ENCODE results near the gene SMC4. TPM values are rescaled to one million over a fixed set of nuclear protein-coding genes. Genes with fewer than 3 reads are reported as not detected.
"Not testable (repeated sequence)": the region's sequence is repeated elsewhere in the genome, so short reads cannot be mapped to it uniquely, and the experiment has no call there.

Gene SMC4
- 47.3 and 49.6 TPM in 2 replicates for total RNA-seq
- polyA plus RNA-seq: 55.4 and 59.7 TPM in 2 replicates

DNA sequence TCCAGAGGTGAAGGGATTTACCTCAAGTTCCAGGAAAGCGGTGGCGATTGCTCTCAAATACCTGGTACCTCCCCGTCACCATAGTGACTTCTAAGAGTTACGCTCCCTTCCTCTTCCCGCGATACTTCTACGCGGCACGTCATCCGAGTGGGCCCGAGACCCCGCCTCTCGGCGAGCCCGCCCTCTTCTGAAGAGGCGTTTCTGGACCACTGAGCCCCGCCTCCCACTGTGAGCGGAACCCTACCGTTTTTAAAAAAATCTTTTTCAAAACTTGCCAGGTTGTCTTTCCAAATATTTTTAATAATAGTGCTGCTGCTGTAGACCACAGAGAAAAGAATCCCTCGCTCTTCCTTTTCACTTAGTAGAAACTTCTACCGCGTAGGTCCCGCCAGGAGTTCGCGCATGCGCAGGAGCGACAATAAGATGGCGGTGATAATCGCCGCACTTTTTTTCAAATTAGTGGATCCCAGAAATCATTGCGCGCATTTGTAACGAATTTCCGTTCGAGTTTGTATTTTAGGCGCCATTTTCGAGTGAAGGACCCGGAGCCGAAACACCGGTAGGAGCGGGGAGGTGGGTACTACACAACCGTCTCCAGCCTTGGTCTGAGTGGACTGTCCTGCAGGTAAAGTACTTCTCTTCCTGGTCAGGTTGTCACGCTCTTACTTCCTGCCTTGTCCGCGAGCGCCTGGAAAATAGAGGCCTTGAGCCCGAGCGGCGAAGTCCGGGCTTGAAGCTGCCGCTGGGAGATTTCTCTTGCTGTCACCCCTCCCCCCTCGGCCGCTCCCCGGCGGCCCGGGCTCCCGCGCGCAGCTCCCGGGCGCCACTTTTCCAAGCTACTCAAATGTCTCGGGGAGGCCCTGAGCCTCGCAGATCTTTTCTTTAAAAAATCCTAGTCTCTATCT lies at the start of gene SMC4, which contains the start of gene IFT80:
SMC4 (plus strand) TSS at position 526 of the 905 bp plus-strand sequence. CDS start 1,177 bp downstream, outside the sequence.
IFT80 (minus strand) TSS at position 101 of the 905 bp plus-strand sequence. CDS start 14,625 bp downstream, outside the sequence.
- Histone ChIP-seq H3K4me3 (peak within 1 kb of the TSS; percentile 72), H2AFZ (peak within 1 kb of the TSS; percentile 50), H3K27ac (peak within 1 kb of the TSS; percentile 75), H3K9me3 (ENCODE audit: low read depth) (no peaks in the 10 kb centered on the region), H4K20me1 (ENCODE audit: insufficient read depth, poor library complexity, severe bottlenecking) (no peaks in the 10 kb centered on the region), H3K27me3 (no peaks in the 10 kb centered on the region), H3K9me2 (replicated peaks; ENCODE audit: insufficient read depth) (no peaks in the 10 kb centered on the region), H3K4me2 (peak within 1 kb of the TSS; percentile 85), H3K79me2 (peaks cover 74% of the 10 kb centered on the region), H3K36me3 (replicated peaks; ENCODE audit: insufficient read depth, low read depth) (no peaks in the 10 kb centered on the region), H3K4me1 (ENCODE audit: insufficient read depth) (peaks cover 6% of the 10 kb centered on the region)
- TF ChIP-seq EZH2phosphoT487 (IDR thresholded peaks at IDR 0.05; ENCODE audit: low read depth, severe bottlenecking, unreplicated experiment): no peak
- peak; percentile 98 for DNase-seq (ENCODE audit: low spot score)
- under 1% methylated on average over 63 of the region's 63 CpGs for WGBS (ENCODE audit: low lambda C conversion rate, missing lambda C conversion rate)

DNA sequence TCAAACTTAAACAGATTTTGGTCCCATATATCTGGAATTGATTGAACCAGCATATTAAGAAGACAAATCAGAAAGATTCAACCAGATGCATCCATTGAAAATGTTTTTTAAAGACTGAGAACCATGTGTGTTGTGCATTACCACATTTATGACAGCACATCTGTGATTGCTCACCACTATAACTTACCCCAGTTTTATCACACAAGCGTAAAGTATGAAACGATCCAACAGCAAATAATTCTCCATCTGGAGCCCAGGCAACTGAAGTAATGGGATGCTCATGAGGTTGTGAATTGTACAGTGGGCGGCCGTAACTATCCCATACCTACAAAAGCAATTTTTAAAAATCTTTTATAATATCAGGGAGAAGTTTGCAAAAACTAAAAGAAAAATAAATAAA lies 43.6 kb upstream of the SMC4 start:
- 88% methylated on average over 4 of the region's 4 CpGs for WGBS (ENCODE audit: low lambda C conversion rate, missing lambda C conversion rate)
- Histone ChIP-seq H2AFZ (no peak overlapping the region), H4K20me1 (ENCODE audit: insufficient read depth, poor library complexity, severe bottlenecking) (no peaks in the 10 kb centered on the region), H3K27ac (no peak overlapping the region), H3K9me2 (replicated peaks; ENCODE audit: insufficient read depth) (no peaks in the 10 kb centered on the region), H3K4me1 (ENCODE audit: insufficient read depth) (no peaks in the 10 kb centered on the region), H3K4me3 (no peak overlapping the region), H3K36me3 (replicated peaks; ENCODE audit: insufficient read depth, low read depth) (no peaks in the 10 kb centered on the region), H3K4me2 (no peak overlapping the region), H3K9me3 (ENCODE audit: low read depth) (no peaks in the 10 kb centered on the region), H3K27me3 (no peaks in the 10 kb centered on the region), H3K79me2 (no peaks in the 10 kb centered on the region)
- no peak for DNase-seq (ENCODE audit: low spot score)
- TF ChIP-seq EZH2phosphoT487 (IDR thresholded peaks at IDR 0.05; ENCODE audit: low read depth, severe bottlenecking, unreplicated experiment) (no peak), EZH2 (IDR thresholded peaks at IDR 0.05; ENCODE audit: borderline replicate concordance) (no peak)
- TF ChIP-seq, protein P1, sequence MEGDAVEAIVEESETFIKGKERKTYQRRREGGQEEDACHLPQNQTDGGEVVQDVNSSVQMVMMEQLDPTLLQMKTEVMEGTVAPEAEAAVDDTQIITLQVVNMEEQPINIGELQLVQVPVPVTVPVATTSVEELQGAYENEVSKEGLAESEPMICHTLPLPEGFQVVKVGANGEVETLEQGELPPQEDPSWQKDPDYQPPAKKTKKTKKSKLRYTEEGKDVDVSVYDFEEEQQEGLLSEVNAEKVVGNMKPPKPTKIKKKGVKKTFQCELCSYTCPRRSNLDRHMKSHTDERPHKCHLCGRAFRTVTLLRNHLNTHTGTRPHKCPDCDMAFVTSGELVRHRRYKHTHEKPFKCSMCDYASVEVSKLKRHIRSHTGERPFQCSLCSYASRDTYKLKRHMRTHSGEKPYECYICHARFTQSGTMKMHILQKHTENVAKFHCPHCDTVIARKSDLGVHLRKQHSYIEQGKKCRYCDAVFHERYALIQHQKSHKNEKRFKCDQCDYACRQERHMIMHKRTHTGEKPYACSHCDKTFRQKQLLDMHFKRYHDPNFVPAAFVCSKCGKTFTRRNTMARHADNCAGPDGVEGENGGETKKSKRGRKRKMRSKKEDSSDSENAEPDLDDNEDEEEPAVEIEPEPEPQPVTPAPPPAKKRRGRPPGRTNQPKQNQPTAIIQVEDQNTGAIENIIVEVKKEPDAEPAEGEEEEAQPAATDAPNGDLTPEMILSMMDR (IDR thresholded peaks at IDR 0.05; ENCODE audit: poor library complexity): no peak

DNA sequence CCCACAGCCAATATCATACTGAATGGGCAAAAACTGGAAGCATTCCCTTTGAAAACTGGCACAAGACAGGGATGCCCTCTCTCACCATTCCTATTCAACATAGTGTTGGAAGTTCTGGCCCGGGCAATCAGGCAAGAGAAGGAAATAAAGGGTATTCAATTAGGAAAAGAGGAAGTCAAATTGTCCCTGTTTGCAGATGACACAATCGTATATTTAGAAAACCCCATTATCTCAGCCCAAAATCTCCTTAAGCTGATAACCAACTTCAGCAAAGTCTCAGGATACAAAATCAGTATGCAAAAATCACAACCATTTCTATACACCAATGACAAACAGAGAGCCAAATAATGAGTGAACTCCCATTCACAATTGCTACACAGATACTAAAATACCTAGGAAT lies 36.6 kb upstream of the SMC4 start:
- H3K4me3 ChIP-seq; H3K36me3 ChIP-seq (replicated peaks; ENCODE audit: insufficient read depth, low read depth); H4K20me1 ChIP-seq (ENCODE audit: insufficient read depth, poor library complexity, severe bottlenecking); H3K27me3 ChIP-seq; DNase-seq (ENCODE audit: low spot score); H3K9me3 ChIP-seq (ENCODE audit: low read depth); H2AFZ ChIP-seq; H3K4me2 ChIP-seq; H3K27ac ChIP-seq; H3K4me1 ChIP-seq (ENCODE audit: insufficient read depth); H3K9me2 ChIP-seq (replicated peaks; ENCODE audit: insufficient read depth); H3K79me2 ChIP-seq: not testable (repeated sequence)
- WGBS (ENCODE audit: low lambda C conversion rate, missing lambda C conversion rate): 83% methylated on average over 2 of the region's 2 CpGs

DNA sequence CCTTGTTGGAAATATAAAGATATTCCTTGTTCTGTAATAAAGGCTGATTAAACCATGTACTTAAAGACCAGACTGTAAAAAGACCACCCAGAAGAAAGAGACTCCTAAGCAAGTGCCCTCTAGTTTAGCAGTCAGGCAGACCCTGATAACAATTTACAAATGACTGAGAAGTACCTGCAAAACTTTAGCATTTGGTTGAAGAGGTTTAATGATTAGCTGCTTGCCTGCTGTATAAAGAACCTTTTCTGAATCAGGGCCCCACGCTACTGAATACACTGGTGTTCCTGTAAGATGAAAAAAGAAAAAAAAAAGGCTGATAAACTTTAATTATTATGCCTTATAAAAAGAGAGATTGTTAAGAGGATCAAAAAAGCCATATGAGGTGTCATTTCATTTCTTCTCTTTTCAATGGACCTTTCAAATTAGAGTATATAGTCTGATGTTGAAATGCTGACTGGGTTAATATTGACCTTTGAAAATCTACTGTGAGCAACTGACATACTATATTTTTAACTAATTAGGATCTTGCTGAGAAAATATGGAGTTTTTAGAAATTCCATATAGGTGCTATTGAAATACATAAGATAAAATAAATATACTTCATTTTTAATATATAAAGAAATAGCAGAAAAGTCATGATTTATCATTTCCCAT lies 33.5 kb upstream of the SMC4 start:
- Histone ChIP-seq H3K36me3 (replicated peaks; ENCODE audit: insufficient read depth, low read depth) (no peaks in the 10 kb centered on the region), H3K9me2 (replicated peaks; ENCODE audit: insufficient read depth) (no peaks in the 10 kb centered on the region), H3K9me3 (ENCODE audit: low read depth) (no peaks in the 10 kb centered on the region), H3K4me3 (no peak overlapping the region), H3K4me2 (no peak overlapping the region), H3K27me3 (no peaks in the 10 kb centered on the region), H3K4me1 (ENCODE audit: insufficient read depth) (no peaks in the 10 kb centered on the region), H4K20me1 (ENCODE audit: insufficient read depth, poor library complexity, severe bottlenecking) (no peaks in the 10 kb centered on the region), H2AFZ (no peak overlapping the region), H3K79me2 (no peaks in the 10 kb centered on the region), H3K27ac (no peak overlapping the region)
- DNase-seq (ENCODE audit: low spot score): no peak
- WGBS (ENCODE audit: low lambda C conversion rate, missing lambda C conversion rate): 67% methylated on average over 1 of the region's 1 CpG
- TF ChIP-seq EZH2phosphoT487 (IDR thresholded peaks at IDR 0.05; ENCODE audit: low read depth, severe bottlenecking, unreplicated experiment) (no peak), EZH2 (IDR thresholded peaks at IDR 0.05; ENCODE audit: borderline replicate concordance) (no peak)
- TF ChIP-seq, protein P1 (IDR thresholded peaks at IDR 0.05; ENCODE audit: poor library complexity): no peak

All from hepatocyte (in vitro differentiated cells).